NB4 (cell line): ENCODE data around the gene NAA20.

ENCODE experiments used
- DNase-seq: peaks from one replicate; pipeline ENCODE4 v3.0.0; 2010; ENCODE audit warnings: low read depth
- H3K4me3 ChIP-seq: one replicate; pipeline ENCODE4 v1.5.1; 2011; ENCODE audit warnings: mild to moderate bottlenecking, low read depth, low read length, moderate library complexity
- CTCF ChIP-seq: IDR thresholded peaks from one replicate; pipeline ENCODE4 v1.5.1; 2012; ENCODE audit warnings: low read depth, low read length
- MAX ChIP-seq: IDR thresholded peaks from 2 replicates; pipeline ENCODE4 v1.6.1; 2011; ENCODE audit warnings: low read depth, low read length
- MYC ChIP-seq: IDR thresholded peaks from 2 replicates; pipeline ENCODE4 v1.6.1; 2011; ENCODE audit warnings: low read depth, low read length
- POLR2A ChIP-seq: IDR thresholded peaks from 2 replicates; pipeline ENCODE4 v1.6.1; 2011; ENCODE audit warnings: mild to moderate bottlenecking; ENCODE audit not compliant: insufficient read length; ENCODE audit errors: extremely low read depth

NAA20 gene

DNA sequence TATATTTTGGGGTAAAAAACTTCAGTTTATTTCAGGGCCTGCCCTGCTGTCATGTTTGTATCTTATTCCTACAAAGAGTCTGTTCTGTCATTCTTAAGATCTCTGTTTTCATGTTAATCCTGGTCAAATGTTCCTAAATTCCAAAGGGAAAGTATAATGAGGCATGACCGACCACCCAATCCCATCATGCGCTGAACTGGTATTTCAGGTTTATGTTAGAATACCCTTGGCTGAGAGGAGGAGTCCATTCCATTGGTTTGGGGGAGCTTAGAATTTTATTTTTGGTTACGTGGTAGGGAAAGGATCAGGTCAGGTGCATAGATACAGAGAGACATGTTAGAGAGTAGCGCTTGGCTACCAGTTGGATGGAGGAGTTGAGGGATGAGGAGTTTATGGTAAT is 60.9 kb downstream of the NAA20 start:
- DNase-seq: no peak
- no peak overlapping the region for H3K4me3 ChIP-seq
- TF ChIP-seq POLR2A (no peak), MYC (no peak), CTCF (no peak), MAX (no peak)

DNA sequence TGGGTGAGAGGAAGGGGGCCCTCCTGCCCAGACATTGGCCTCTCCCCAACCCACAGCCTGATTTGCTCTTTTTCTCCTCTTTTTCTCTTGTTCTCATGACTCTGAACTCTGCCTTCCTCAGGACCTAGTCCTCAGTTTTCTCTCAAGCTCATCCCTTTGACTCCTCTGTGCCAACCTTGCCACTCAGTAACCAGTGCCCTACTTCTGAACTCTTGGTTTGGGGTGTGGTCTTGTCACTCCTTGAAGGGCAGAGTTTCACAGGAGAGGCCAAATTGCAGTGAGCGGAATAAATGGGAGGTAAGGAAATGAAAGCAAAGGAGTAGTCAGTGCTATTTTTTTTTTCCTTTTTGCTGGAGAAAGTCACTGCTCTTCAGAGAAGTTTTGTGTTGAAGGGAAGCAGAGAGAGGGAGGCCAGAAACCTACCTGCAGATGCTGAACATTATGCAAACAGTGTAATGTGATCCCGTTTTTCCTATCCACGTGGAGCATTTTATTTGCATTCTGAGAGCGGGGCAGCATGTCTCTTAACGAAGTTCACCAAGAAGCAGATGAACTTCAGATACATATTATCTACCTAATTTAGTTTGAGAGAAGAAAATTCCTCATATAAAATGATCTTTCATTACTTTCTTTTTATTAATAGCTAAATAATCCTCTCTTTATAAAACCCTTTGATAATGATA is 62.1 kb downstream of the NAA20 start:
- DNase-seq: no peak

More for the DNA sequence above, 62.1 kb downstream of the NAA20 start:
- no peak overlapping the region for H3K4me3 ChIP-seq
- TF ChIP-seq MAX: no peak
